CD8-positive, alpha-beta memory T cell (primary cell): Measurements from ENCODE around the gene CSMD2. TPM values are rescaled to one million over a fixed set of nuclear protein-coding genes. Genes with fewer than 3 reads are reported as not detected.
A peak's percentile ranks its signal among the peaks of the same experiment; 100 is the strongest.

ENCODE experiments used
- CTCF ChIA-PET: fragments of 350-600 bp; sonication (Branson Sonifier 250); formaldehyde crosslinking; loops from one replicate; lab custom pipeline; 2021; ENCODE audit warnings: antibody characterized with exemption; lab: Charles Lee
- POLR2A ChIA-PET: fragments of 350-600 bp; sonication (Branson Sonifier 250); formaldehyde crosslinking; loops from one replicate; lab custom pipeline; 2021; ENCODE audit warnings: antibody characterized with exemption; lab: Charles Lee
- DNase-seq, 5 donors: peaks; one replicate each; pipeline versions ENCODE4 v3.0.0 to v3.0.0-alpha.2; 2020 to 2022; ENCODE audit warnings: mixed read lengths in 1 of 5
- H3K27ac ChIP-seq: one replicate; pipeline ENCODE4 v1.7.0; 2013; ENCODE audit warnings: low read depth, mild to moderate bottlenecking, low read length, moderate library complexity
- H3K27me3 ChIP-seq: 2 replicates; pipeline ENCODE4 v1.7.0; 2013; ENCODE audit warnings: low read length, mild to moderate bottlenecking; ENCODE audit not compliant: insufficient read depth, poor library complexity, severe bottlenecking
- H3K36me3 ChIP-seq: 2 replicates; pipeline ENCODE4 v1.7.0; 2013; ENCODE audit warnings: mild to moderate bottlenecking, low read length, moderate library complexity; ENCODE audit not compliant: insufficient read depth
- H3K4me1 ChIP-seq: 2 replicates; pipeline ENCODE4 v1.7.0; 2013; ENCODE audit warnings: mild to moderate bottlenecking, low read length, moderate library complexity; ENCODE audit not compliant: insufficient read depth
- H3K4me3 ChIP-seq: 2 replicates; pipeline ENCODE4 v1.7.0; 2013; ENCODE audit warnings: mild to moderate bottlenecking, low read length
- H3K9me3 ChIP-seq: 2 replicates; pipeline ENCODE4 v1.7.0; 2013; ENCODE audit warnings: mild to moderate bottlenecking, low read length
- H3K27ac Mint-ChIP-seq, 8 donors: one replicate each; pipeline ENCODE4 v1.8.0; 2020 to 2021; ENCODE audit warnings: mixed read lengths in 8 of 8, mild to moderate bottlenecking in 6 of 8, inconsistent platforms in 3 of 8, moderate library complexity in 3 of 8
- H3K27me3 Mint-ChIP-seq, 2 donors: one replicate each; pipeline ENCODE4 v1.8.0; 2020 to 2021; ENCODE audit warnings: mixed read lengths in 2 of 2, mild to moderate bottlenecking in 1 of 2, moderate library complexity in 1 of 2
- H3K36me3 Mint-ChIP-seq, 3 donors: one replicate each; pipeline ENCODE4 v1.8.0; 2020 to 2021; ENCODE audit warnings: mixed read lengths in 3 of 3, inconsistent platforms in 1 of 3, mild to moderate bottlenecking in 1 of 3
- H3K4me1 Mint-ChIP-seq, 3 donors: one replicate each; pipeline ENCODE4 v1.8.0; 2020 to 2021; ENCODE audit warnings: mixed read lengths in 3 of 3, inconsistent platforms in 1 of 3, mild to moderate bottlenecking in 1 of 3
- H3K4me3 Mint-ChIP-seq, 7 donors: one replicate each; pipeline ENCODE4 v1.8.0; 2020 to 2021; ENCODE audit warnings: mixed read lengths in 7 of 7, mild to moderate bottlenecking in 6 of 7, moderate library complexity in 4 of 7, inconsistent platforms in 2 of 7
- H3K9me3 Mint-ChIP-seq, 5 donors: one replicate each; pipeline ENCODE4 v1.8.0; 2020 to 2022; ENCODE audit warnings: mixed read lengths in 5 of 5, mild to moderate bottlenecking in 3 of 5, moderate library complexity in 2 of 5, inconsistent platforms in 1 of 5
- polyA plus RNA-seq: library from polyadenylated mRNA; unstranded; fragments of 300-500 nt; fragmentation: Illumina TruSeq; gene quantifications from one replicate; pipeline ENCODE4 v1.2.3, GENCODE V29; 2021
- total RNA-seq, 2 experiments: library from RNA; stranded (reverse); gene quantifications; one replicate each; pipeline ENCODE4 v1.2.3, GENCODE V29; 2021

The CSMD2 gene
- total and polyA plus RNA-seq, 3 experiments from 2014 or later: not detected

GRCh38 chr1:33893147-33893830 is 271.7 kb downstream of the CSMD2 start:
- Mint-ChIP-seq H3K27me3 (peaks cover 0 to 22% of the 10 kb centered on the region in 2 donors), H3K9me3 (peaks cover 0 to 5% (median 2%) of the 10 kb centered on the region in 5 donors)
- CTCF ChIA-PET: no interaction called here

GRCh38 chr1:33886496-33886895 is 278.5 kb downstream of the CSMD2 start:
- no peaks in the 10 kb centered on the region for H3K4me1 ChIP-seq
- no peak overlapping the region for H3K4me3 Mint-ChIP-seq
- H3K27ac Mint-ChIP-seq: no peak overlapping the region
- CTCF ChIA-PET: no interaction called here
- no peaks in the 10 kb centered on the region for H3K4me1 Mint-ChIP-seq
- H3K9me3 Mint-ChIP-seq: peaks cover 0 to 3% (median 0%) of the 10 kb centered on the region in 5 donors
- no peaks in the 10 kb centered on the region for H3K36me3 ChIP-seq
- H3K27me3 ChIP-seq: no peaks in the 10 kb centered on the region
- POLR2A ChIA-PET: no interaction called here
- no peaks in the 10 kb centered on the region for H3K9me3 ChIP-seq
- no peak overlapping the region for H3K4me3 ChIP-seq
- H3K27ac ChIP-seq: no peak overlapping the region
- H3K36me3 Mint-ChIP-seq: no peaks in the 10 kb centered on the region
- peaks cover 4 to 18% of the 10 kb centered on the region in 2 donors for H3K27me3 Mint-ChIP-seq
- no peak for DNase-seq

More at GRCh38 chr1:33893147-33893830, 271.7 kb downstream of the CSMD2 start:
- no peak for DNase-seq
- no peaks in the 10 kb centered on the region for H3K4me1 ChIP-seq
- Mint-ChIP-seq H3K36me3 (no peaks in the 10 kb centered on the region), H3K27ac (no peak overlapping the region), H3K4me1 (no peaks in the 10 kb centered on the region), H3K4me3 (no peak overlapping the region)
- H3K4me3 ChIP-seq: no peak overlapping the region
- POLR2A ChIA-PET: no interaction called here
- no peaks in the 10 kb centered on the region for H3K27me3 ChIP-seq
- no peak overlapping the region for H3K27ac ChIP-seq
- H3K9me3 ChIP-seq: no peaks in the 10 kb centered on the region
- H3K36me3 ChIP-seq: no peaks in the 10 kb centered on the region

- no peak overlapping the region for H3K4me3 ChIP-seq
- H3K4me3 Mint-ChIP-seq: no peak overlapping the region
- H3K9me3 ChIP-seq: no peaks in the 10 kb centered on the region
- H3K36me3 ChIP-seq: no peaks in the 10 kb centered on the region
- no peak overlapping the region for H3K27ac ChIP-seq
- POLR2A ChIA-PET: no interaction called here
- no peaks in the 10 kb centered on the region for H3K36me3 Mint-ChIP-seq
- no peaks in the 10 kb centered on the region for H3K27me3 ChIP-seq
- H3K4me1 Mint-ChIP-seq: no peaks in the 10 kb centered on the region
- CTCF ChIA-PET: no interaction called here
- H3K27ac Mint-ChIP-seq: no peak overlapping the region
- peaks cover 0 to 2% (median 0%) of the 10 kb centered on the region in 5 donors for H3K9me3 Mint-ChIP-seq
- peaks cover 9 to 44% of the 10 kb centered on the region in 2 donors for H3K27me3 Mint-ChIP-seq
- no peak for DNase-seq
- no peaks in the 10 kb centered on the region for H3K4me1 ChIP-seq
Measured at GRCh38 chr1:33880305-33880704, 284.7 kb downstream of the CSMD2 start.

GRCh38 chr1:33878392-33878791 is 286.6 kb downstream of the CSMD2 start:
- H3K36me3 ChIP-seq: no peaks in the 10 kb centered on the region

GRCh38 chr1:33876970-33877650 is 287.9 kb downstream of the CSMD2 start:
- Mint-ChIP-seq H3K9me3 (peaks cover 0 to 2% (median 0%) of the 10 kb centered on the region in 5 donors), H3K36me3 (no peaks in the 10 kb centered on the region), H3K27ac (no peak overlapping the region), H3K4me1 (no peaks in the 10 kb centered on the region), H3K27me3 (peaks cover 6 to 39% of the 10 kb centered on the region in 2 donors), H3K4me3 (no peak overlapping the region)
- ChIA-PET CTCF (no interaction called here), POLR2A (no interaction called here)
- H3K9me3 ChIP-seq: no peaks in the 10 kb centered on the region
- H3K27me3 ChIP-seq: no peaks in the 10 kb centered on the region
- DNase-seq: no peak
- H3K4me3 ChIP-seq: no peak overlapping the region
- H3K4me1 ChIP-seq: no peaks in the 10 kb centered on the region
- no peak overlapping the region for H3K27ac ChIP-seq
- H3K36me3 ChIP-seq: no peaks in the 10 kb centered on the region

More at GRCh38 chr1:33878392-33878791, 286.6 kb downstream of the CSMD2 start:
- peaks cover 7 to 41% of the 10 kb centered on the region in 2 donors for H3K27me3 Mint-ChIP-seq
- Histone ChIP-seq H3K27me3 (no peaks in the 10 kb centered on the region), H3K4me3 (no peak overlapping the region), H3K4me1 (no peaks in the 10 kb centered on the region), H3K9me3 (no peaks in the 10 kb centered on the region), H3K27ac (no peak overlapping the region)
- H3K4me1 Mint-ChIP-seq: no peaks in the 10 kb centered on the region
- CTCF ChIA-PET: no interaction called here
- H3K9me3 Mint-ChIP-seq: peaks cover 0 to 2% (median 0%) of the 10 kb centered on the region in 5 donors
- no peak for DNase-seq
- H3K4me3 Mint-ChIP-seq: no peak overlapping the region
- no peaks in the 10 kb centered on the region for H3K36me3 Mint-ChIP-seq
- no peak overlapping the region for H3K27ac Mint-ChIP-seq
- POLR2A ChIA-PET: no interaction called here

GRCh38 chr1:33875862-33876261 is 289.2 kb downstream of the CSMD2 start:
- Histone ChIP-seq H3K36me3 (no peaks in the 10 kb centered on the region), H3K9me3 (no peaks in the 10 kb centered on the region), H3K4me3 (no peak overlapping the region), H3K4me1 (no peaks in the 10 kb centered on the region), H3K27me3 (no peaks in the 10 kb centered on the region), H3K27ac (no peak overlapping the region)
- H3K4me3 Mint-ChIP-seq: no peak overlapping the region
- H3K9me3 Mint-ChIP-seq: peaks cover 0 to 2% (median 0%) of the 10 kb centered on the region in 5 donors
- no peak overlapping the region for H3K27ac Mint-ChIP-seq
- H3K4me1 Mint-ChIP-seq: no peaks in the 10 kb centered on the region
- H3K27me3 Mint-ChIP-seq: peaks cover 6 to 30% of the 10 kb centered on the region in 2 donors
- H3K36me3 Mint-ChIP-seq: no peaks in the 10 kb centered on the region
- DNase-seq: no peak
- CTCF ChIA-PET: no interaction called here
- POLR2A ChIA-PET: no interaction called here

- CTCF ChIA-PET: no interaction called here
- DNase-seq: no peak
- Histone ChIP-seq H3K9me3 (no peaks in the 10 kb centered on the region), H3K27me3 (no peaks in the 10 kb centered on the region), H3K27ac (no peak overlapping the region), H3K4me1 (no peaks in the 10 kb centered on the region), H3K4me3 (no peak overlapping the region), H3K36me3 (no peaks in the 10 kb centered on the region)
- POLR2A ChIA-PET: no interaction called here
- H3K4me1 Mint-ChIP-seq: no peaks in the 10 kb centered on the region
- H3K4me3 Mint-ChIP-seq: no peak overlapping the region
- H3K27ac Mint-ChIP-seq: no peak overlapping the region
- H3K36me3 Mint-ChIP-seq: no peaks in the 10 kb centered on the region
- peaks cover 6 to 25% of the 10 kb centered on the region in 2 donors for H3K27me3 Mint-ChIP-seq
- H3K9me3 Mint-ChIP-seq: peaks cover 0 to 2% (median 0%) of the 10 kb centered on the region in 5 donors
Measured at GRCh38 chr1:33874636-33875035, 290.4 kb downstream of the CSMD2 start.

- no peaks in the 10 kb centered on the region for H3K36me3 Mint-ChIP-seq
- peak overlapping the region in 1 of 8 donors; percentile 45 for H3K27ac Mint-ChIP-seq
- no peaks in the 10 kb centered on the region for H3K4me1 ChIP-seq
- CTCF ChIA-PET: no interaction called here
- peaks cover 0 to 2% (median 0%) of the 10 kb centered on the region in 5 donors for H3K9me3 Mint-ChIP-seq
- no peak overlapping the region for H3K4me3 ChIP-seq
- no peak for DNase-seq
- H3K27ac ChIP-seq: no peak overlapping the region
- H3K36me3 ChIP-seq: no peaks in the 10 kb centered on the region
- POLR2A ChIA-PET: no interaction called here
- H3K9me3 ChIP-seq: no peaks in the 10 kb centered on the region
- H3K4me3 Mint-ChIP-seq: no peak overlapping the region
- no peaks in the 10 kb centered on the region for H3K4me1 Mint-ChIP-seq
- H3K27me3 Mint-ChIP-seq: peaks cover 3 to 22% of the 10 kb centered on the region in 2 donors
- no peaks in the 10 kb centered on the region for H3K27me3 ChIP-seq
Measured at GRCh38 chr1:33872683-33873082, 292.3 kb downstream of the CSMD2 start.
